ENCODE results near the gene INTS2. TPM values are rescaled to one million over a fixed set of nuclear protein-coding genes. Genes with fewer than 3 reads are reported as not detected.

Gene INTS2
- total and polyA plus RNA-seq, 2 donors (not counting 1 experiment from before 2014, with no cell fraction given): 3.5 to 19.5 TPM

DNA sequence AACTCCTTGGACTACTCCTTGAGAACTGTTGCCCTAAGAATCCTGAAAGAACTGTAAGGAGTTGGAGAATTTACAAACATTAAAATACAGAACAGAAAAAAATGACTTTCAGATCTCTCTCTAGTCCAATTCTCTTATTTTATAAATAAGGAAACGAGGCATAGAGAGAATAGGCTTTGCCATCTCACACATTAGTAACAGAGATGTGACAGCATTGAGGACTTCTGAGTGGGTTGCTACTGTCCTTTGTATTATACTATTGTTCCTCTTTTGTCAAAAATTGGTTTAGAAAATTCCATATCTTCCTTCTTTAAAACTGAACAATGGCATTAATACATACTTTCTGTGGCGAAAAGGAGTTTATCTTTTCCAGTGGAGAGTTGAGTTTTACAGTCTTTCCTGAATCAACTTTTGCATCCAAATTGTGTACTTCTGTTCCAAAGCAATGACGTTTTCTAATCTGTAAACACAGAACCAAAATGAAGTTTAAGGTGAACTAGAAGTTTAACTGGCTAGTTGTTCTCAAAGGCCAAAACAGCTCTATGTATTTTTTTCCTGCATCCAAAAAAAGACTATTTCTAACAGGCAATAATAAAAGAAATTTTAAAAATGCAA lies 80.9 kb downstream of the INTS2 start:
- no peaks in the 10 kb centered on the region for H3K36me3 ChIP-seq (replicated peaks in 1 of 2; ENCODE audit: control extremely low read depth in 1 of 2, control insufficient read depth in 1 of 2, extremely low read depth in 1 of 2, insufficient read depth in 2 of 2, low read length in 1 of 2)
- CTCF ChIA-PET: no interaction called here
- POLR2A ChIA-PET: no interaction called here

DNA sequence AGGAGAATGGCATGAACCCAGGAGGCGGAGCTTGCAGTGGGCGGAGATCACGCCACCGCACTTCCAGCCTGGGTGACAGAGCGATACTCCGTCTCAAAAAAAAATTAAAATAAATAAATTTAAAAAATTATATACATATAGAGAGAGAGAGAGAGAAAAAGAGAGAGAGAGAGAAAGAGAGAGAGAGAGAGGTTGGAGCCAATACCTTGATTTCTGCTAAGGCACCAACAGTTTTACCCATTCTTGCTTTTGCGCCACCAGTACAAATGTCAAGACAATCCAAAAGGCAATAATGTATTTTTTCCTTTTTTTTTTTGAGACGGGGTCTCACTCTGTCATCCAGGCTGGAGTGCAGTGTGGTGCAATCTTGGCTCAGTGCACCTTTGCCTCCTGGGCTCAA lies 81.7 kb downstream of the INTS2 start:
- Histone ChIP-seq H4K20me1 (ENCODE audit: control insufficient read depth, insufficient read depth, low read length, poor library complexity, severe bottlenecking) (no peaks in the 10 kb centered on the region), H3K4me3 (ENCODE audit: control extremely low read depth in 1 of 5, extremely low read depth in 1 of 5, insufficient read depth in 1 of 5, low read depth in 2 of 5, low read length in 4 of 5) (no peak overlapping the region), H3K36me3 (replicated peaks in 1 of 2; ENCODE audit: control extremely low read depth in 1 of 2, control insufficient read depth in 1 of 2, extremely low read depth in 1 of 2, insufficient read depth in 2 of 2, low read length in 1 of 2) (no peaks in the 10 kb centered on the region), H3K4me2 (replicated peaks; ENCODE audit: low read depth, low read length, poor library complexity, severe bottlenecking) (no peak overlapping the region), H3K4me1 (ENCODE audit: control insufficient read depth in 2 of 2, insufficient read depth in 2 of 2, low read length in 2 of 2) (no peaks in the 10 kb centered on the region), H3K9ac (ENCODE audit: low read length) (no peak overlapping the region), H3K9me3 (ENCODE audit: control extremely low read depth in 1 of 3, control insufficient read depth in 2 of 3, insufficient read depth in 1 of 3, low read length in 2 of 3) (no peaks in the 10 kb centered on the region), H2AFZ (ENCODE audit: insufficient read depth, low read depth, low read length, poor library complexity, severe bottlenecking) (no peak overlapping the region), H3K79me2 (ENCODE audit: control insufficient read depth, insufficient read depth, low read length) (no peaks in the 10 kb centered on the region), H3K27me3 (replicated peaks in 1 of 4; ENCODE audit: control extremely low read depth in 1 of 4, control insufficient read depth in 3 of 4, insufficient read depth in 4 of 4, low read length in 3 of 4) (no peaks in the 10 kb centered on the region), H3K27ac (ENCODE audit: low read length in 2 of 2) (no peak overlapping the region)
- WGBS (ENCODE audit: insufficient coverage): 100% methylated on average over 1 of the region's 8 CpGs
- Mint-ChIP-seq H3K27ac (no peak overlapping the region), H3K4me1 (no peaks in the 10 kb centered on the region), H3K27me3 (no peaks in the 10 kb centered on the region), H3K4me3 (no peak overlapping the region), H3K9me3 (ENCODE audit: insufficient read depth) (no peaks in the 10 kb centered on the region)
- ATAC-seq (ENCODE audit: low read depth) (no peak), DNase-seq (no peak)
- POLR2A ChIA-PET: no interaction called here
- intact Hi-C loops (cut with micrococcal nuclease): no loop called here
- TF ChIP-seq, protein P1, sequence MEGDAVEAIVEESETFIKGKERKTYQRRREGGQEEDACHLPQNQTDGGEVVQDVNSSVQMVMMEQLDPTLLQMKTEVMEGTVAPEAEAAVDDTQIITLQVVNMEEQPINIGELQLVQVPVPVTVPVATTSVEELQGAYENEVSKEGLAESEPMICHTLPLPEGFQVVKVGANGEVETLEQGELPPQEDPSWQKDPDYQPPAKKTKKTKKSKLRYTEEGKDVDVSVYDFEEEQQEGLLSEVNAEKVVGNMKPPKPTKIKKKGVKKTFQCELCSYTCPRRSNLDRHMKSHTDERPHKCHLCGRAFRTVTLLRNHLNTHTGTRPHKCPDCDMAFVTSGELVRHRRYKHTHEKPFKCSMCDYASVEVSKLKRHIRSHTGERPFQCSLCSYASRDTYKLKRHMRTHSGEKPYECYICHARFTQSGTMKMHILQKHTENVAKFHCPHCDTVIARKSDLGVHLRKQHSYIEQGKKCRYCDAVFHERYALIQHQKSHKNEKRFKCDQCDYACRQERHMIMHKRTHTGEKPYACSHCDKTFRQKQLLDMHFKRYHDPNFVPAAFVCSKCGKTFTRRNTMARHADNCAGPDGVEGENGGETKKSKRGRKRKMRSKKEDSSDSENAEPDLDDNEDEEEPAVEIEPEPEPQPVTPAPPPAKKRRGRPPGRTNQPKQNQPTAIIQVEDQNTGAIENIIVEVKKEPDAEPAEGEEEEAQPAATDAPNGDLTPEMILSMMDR (IDR thresholded peaks at IDR 0.05): no peak
- no peak for TF ChIP-seq EZH2 (IDR thresholded peaks at IDR 0.05; ENCODE audit: borderline replicate concordance, insufficient read depth, low read depth, low read length, poor library complexity, severe bottlenecking)
- CTCF ChIA-PET: interaction anchor here (1.9 kb wide), 1 partner anchor 10 kb away, joined by 6 read pairs; no protein-coding TSS in a partner anchor

More for the DNA sequence above, 80.9 kb downstream of the INTS2 start:
- no peak overlapping the region for H3K27ac ChIP-seq (ENCODE audit: low read length in 2 of 2)
- no peaks in the 10 kb centered on the region for H3K9me3 ChIP-seq (ENCODE audit: control extremely low read depth in 1 of 3, control insufficient read depth in 2 of 3, insufficient read depth in 1 of 3, low read length in 2 of 3)
- H3K9ac ChIP-seq (ENCODE audit: low read length): no peak overlapping the region
- H3K4me3 ChIP-seq (ENCODE audit: control extremely low read depth in 1 of 5, extremely low read depth in 1 of 5, insufficient read depth in 1 of 5, low read depth in 2 of 5, low read length in 4 of 5): no peak overlapping the region
- no peak overlapping the region for H2AFZ ChIP-seq (ENCODE audit: insufficient read depth, low read depth, low read length, poor library complexity, severe bottlenecking)
- H3K79me2 ChIP-seq (ENCODE audit: control insufficient read depth, insufficient read depth, low read length): no peaks in the 10 kb centered on the region
- ATAC-seq (ENCODE audit: low read depth) (no peak), DNase-seq (no peak)
- Mint-ChIP-seq H3K27me3 (no peaks in the 10 kb centered on the region), H3K27ac (no peak overlapping the region), H3K4me3 (no peak overlapping the region), H3K4me1 (no peaks in the 10 kb centered on the region), H3K9me3 (ENCODE audit: insufficient read depth) (no peaks in the 10 kb centered on the region)
- TF ChIP-seq, protein P1 (IDR thresholded peaks at IDR 0.05): no peak
- TF ChIP-seq EZH2 (IDR thresholded peaks at IDR 0.05; ENCODE audit: borderline replicate concordance, insufficient read depth, low read depth, low read length, poor library complexity, severe bottlenecking): no peak
- 100% methylated on average over 1 of the region's 3 CpGs for WGBS (ENCODE audit: insufficient coverage)
- intact Hi-C loops (cut with micrococcal nuclease): no loop called here
- no peaks in the 10 kb centered on the region for H3K4me1 ChIP-seq (ENCODE audit: control insufficient read depth in 2 of 2, insufficient read depth in 2 of 2, low read length in 2 of 2)
- H3K27me3 ChIP-seq (replicated peaks in 1 of 4; ENCODE audit: control extremely low read depth in 1 of 4, control insufficient read depth in 3 of 4, insufficient read depth in 4 of 4, low read length in 3 of 4): no peaks in the 10 kb centered on the region
- H4K20me1 ChIP-seq (ENCODE audit: control insufficient read depth, insufficient read depth, low read length, poor library complexity, severe bottlenecking): no peaks in the 10 kb centered on the region
- H3K4me2 ChIP-seq (replicated peaks; ENCODE audit: low read depth, low read length, poor library complexity, severe bottlenecking): no peak overlapping the region

All from B cell (primary cell).